Measurements from ENCODE around the gene SMC3.
A peak's percentile ranks its signal among the peaks of the same experiment; 100 is the strongest.

SMC3 gene

DNA sequence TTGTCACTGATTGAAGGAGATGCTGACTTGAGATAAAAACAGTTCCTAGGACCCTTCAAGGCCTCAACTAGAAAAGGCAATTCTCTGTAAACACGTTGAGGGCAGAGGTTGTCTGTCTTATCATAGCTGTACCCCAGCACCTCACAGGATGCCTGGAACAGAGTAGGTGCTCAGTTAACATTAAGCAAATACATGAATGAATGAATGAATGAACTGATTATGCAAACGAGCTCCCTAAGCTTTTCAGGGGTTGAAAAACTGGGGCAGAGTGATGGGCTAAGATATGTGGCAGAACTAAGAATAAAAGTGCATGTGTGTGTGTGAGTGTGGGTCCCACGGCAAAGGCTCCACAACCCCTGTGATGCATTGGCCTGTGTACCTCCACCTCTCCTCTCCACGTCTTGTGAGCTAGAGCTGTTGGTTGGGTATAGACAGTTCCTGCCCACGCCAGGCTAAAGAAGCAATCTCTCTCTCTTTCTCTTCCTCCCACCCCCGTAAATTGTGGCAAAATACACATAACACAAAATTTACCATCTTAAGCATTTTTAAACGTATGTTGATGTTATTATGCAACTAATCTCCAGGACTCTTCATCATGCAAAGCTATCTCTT, 20.9 kb upstream of the SMC3 start:
- no peak for DNase-seq

DNA sequence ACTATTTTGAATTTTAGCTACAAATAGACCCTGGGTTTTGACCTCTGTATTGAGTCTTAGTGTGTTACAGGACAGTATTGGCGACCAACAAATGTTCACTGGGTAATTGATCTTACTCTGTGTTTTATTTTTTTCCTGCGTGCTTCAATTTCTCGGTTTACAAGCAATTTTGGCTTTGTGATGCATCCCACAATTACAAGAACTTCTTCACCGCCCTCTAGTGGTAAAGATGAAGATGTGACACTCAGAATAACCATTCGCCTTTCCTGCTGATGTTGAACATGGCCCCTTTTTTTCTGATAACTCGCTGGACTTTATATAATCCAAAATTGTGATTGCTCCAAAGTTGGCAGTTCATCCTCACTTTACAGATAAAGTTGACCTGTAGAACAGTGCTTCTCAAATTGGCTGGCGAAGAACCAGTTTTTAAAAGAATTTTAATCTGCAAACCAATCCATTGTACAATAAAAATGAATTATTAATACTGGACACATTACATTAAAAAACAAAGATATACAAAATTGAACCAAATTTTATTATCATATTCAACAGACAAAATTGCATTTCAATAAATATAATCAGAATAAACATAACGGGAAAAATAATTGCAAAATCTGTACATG, 20.2 kb upstream of the SMC3 start:
- peak; percentile 29 for DNase-seq

DNA sequence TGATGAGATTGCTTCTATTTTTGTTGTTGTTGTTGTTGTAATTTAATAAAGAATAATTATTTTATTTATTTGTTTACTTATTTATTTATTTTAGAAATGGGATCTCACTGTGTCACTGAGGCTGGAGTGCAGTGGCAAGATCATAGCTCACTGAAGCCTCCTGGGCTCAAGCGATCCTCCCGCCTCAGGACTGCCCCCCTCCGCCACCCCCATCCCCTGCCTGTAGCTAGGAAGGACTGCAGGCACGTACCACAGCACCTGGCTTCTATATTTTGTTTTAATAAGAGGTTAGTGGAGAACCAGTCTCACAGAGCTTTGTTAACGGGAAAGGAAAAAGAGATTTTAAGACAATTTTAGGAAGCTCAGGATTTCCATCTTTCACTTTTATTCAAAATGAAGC, 19.5 kb upstream of the SMC3 start:
- DNase-seq: no peak

DNA sequence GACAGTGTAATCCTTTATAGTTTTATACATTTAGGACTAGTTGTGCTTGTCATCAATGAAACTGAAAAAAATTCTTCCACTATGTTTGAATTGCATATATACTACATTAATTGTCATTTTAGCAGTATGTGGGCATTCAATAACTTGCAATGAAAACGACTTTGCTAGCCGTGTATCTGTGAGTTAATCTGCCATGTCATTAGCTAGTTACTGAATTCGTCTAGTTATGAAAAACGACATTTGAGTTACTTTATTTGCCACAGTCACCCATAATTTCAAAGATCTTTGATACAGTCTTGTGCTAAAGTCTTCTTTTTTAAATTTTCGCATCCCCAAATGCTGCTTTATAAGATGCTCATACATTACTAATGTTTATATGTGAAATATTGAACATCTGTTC, 18.3 kb upstream of the SMC3 start:
- DNase-seq: no peak

DNA sequence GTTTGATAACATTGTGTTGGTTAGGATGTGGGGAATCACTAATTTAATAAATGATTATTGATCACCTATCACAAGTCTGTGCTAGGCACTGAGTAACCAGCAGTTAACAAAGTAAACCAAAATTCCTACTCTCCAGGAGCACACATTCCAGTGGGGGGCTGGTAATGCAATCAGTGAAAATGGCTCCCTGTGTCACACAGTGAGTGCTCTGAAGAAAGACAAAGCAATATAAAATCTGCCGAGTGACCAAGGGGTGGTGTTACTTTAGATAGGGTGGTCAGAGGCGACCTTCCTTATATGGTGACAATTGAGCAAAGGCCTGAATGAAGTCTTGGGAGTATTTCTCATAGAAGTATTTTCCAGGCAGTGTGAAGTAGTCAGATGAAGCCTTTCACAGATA, 13.6 kb upstream of the SMC3 start:
- DNase-seq: no peak

DNA sequence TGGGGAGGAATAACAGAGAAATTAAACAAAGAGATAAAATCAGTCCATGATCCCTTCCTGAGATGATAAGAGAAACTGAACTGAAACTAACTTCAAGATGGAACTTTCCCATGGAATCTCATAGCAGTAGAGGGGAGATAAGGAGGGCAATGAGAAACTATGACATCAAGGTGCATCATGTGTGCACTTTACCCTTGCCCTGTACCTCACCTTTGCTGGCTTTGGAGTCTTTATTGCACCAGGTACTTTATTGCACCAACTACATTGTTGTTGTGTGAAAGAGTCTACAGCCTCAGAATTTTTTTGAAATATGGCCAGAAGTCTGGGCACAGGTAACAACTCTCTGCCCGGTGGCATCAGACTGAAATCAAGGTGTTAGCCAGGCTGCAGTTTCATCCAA, 11.2 kb upstream of the SMC3 start:
- DNase-seq: no peak

DNA sequence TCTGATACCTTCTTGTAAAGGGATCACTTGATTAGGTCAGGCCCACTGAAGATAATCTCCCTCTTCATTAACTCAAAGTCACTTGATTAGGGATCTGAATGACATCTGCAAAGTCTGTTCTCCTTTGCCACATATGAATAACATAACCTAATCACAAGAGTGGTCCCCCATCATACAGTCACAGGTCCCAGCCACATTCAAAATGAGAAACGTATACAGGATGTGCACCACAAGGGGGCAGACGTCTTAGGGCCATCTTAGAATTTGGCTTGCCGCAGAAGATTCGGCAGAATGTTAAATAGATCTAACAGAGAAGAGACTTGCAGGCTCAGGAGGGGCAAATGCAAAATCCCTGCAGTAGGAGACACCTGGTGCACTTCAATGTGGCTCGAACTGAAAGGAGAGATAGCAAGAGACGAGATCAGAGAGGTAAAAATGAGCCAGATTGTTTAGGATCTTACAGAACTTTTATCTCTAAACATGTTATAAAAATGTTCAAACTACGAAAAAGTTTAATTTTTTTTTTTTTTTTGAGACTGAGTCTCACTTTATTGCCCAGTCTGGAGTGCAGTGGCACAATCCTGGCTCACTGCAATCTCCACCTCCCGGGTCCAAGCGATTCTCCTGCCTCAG, 10.4 kb upstream of the SMC3 start:
- DNase-seq: no peak

DNA sequence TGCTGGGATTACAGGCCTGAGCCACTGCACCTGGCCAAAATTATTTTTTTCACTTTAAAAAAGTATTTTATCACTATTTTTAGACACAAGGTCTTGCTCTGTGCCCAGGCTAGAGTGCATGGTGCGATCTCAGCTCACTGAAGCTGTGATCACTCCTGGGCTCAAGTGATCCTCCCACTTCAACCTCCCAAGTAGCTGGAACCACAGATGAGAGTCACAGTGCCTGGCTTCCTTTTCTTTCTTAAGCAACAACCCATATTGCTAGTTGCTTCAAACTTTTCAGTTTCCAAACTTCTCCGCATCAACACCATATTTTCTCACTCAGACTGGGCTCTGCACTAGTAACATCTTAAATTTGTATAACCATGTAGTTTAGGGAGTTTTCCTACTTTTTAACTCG, 9.5 kb upstream of the SMC3 start:
- no peak for DNase-seq

DNA sequence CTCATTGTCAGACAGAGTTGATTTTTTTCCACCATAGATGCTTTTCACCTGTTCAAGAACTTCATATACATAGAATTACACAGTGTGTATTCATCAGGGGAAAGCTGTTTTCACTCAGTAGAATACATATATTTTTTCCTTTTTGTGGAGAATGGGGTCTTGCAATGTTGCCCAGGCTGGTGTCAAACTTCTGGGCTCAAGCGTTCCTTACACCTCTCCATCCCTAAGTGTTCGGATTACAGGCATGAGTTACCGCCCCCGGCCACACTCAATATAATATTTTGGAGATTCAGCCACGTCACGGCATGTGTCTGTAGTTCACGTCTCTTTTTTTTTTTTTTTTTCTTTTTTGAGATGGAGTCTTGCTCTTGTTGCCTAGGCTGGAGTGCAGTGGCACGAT, 7.5 kb upstream of the SMC3 start:
- DNase-seq: no peak

DNA sequence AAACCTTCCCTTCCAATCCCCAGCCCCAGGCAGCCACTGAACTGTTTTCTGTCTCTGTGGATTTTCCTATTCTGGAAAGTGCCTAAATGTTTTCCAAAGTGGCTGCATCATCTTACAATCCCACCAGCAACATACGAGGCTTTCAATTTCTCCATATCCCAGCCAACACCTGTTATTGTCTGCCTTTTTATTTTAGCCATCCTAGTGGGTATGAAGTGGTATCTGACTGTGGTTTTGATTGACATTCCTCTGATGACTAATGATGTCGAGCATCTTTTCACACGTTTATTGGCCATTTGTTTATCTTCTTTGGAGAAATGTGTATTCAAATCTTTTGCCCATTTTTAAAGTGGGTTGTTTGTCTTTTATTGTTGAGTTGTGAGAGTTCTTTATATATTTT, 6.2 kb upstream of the SMC3 start:
- no peak for DNase-seq

DNA sequence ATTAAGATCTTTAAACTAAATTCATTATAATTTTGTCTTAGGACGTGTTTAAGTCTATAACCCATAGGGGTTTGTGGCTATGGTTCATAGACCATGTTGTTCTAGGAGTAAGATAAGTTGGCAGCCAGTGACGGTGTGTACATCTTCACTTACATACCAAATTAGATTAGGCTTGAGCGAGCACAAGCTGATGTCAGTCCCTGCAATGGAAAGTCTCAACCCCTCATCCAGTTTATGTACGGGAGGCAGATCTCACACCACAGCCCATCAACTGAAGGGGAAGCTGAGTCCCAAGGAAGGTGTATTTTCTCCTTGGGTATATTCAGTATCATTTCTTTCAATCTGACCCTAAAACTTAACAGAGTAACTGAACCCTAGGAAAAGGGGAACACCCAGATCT, 5.1 kb upstream of the SMC3 start:
- DNase-seq: no peak

DNA sequence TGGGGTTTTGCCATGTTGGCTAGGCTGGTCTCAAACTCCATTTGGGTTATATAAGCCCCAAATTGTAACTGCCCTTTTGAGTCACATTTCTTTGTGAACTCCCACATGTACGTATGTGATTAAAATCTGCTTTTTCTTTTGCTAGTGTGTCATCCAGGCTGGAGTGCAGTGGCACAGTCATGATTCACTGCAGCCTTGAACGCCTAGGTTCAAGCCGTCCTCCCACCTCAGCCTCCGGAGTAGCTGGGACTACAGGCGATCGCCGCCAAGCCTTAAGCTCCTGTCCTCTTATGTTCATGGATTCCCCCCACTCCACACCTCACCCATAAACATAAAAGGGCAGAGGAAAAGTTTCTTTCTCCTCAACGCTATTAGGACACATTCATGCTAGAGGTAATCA, 4.4 kb upstream of the SMC3 start:
- DNase-seq: no peak

DNA sequence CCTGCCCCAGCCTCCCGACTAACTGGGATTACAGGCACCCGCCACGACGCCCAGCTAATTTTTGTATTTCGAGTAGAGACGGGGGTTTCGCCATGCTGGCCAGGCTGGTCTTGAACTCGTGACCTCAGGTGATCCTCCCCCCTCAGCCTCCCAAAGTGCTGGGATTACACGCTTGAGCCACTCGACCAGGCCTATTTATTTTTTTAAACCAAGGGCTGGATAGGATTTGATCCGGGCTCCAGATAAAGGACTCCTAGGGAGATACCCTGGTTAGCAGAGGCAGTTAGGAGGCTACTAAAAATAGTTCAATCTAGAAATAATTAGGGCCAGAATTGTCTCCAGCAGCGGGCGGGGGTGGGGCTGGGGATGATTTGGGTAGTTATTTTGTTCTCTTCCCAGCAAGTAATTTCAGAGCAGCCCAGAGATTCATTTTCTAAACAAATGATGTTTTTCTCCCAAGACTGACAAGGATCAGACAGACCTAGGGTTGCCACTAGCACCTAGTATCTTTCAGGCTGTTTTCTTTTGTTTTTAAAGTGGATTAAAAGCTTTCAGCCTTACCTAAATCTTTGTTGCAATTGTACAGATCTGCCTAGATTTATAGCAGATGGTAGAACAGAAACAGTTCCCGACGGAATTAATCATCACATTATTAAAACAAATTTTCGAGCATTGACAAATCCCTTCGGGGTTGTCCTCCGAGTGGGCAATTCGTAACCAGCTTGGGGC, 859 bp upstream of the SMC3 start:
- no peak for DNase-seq

DNA sequence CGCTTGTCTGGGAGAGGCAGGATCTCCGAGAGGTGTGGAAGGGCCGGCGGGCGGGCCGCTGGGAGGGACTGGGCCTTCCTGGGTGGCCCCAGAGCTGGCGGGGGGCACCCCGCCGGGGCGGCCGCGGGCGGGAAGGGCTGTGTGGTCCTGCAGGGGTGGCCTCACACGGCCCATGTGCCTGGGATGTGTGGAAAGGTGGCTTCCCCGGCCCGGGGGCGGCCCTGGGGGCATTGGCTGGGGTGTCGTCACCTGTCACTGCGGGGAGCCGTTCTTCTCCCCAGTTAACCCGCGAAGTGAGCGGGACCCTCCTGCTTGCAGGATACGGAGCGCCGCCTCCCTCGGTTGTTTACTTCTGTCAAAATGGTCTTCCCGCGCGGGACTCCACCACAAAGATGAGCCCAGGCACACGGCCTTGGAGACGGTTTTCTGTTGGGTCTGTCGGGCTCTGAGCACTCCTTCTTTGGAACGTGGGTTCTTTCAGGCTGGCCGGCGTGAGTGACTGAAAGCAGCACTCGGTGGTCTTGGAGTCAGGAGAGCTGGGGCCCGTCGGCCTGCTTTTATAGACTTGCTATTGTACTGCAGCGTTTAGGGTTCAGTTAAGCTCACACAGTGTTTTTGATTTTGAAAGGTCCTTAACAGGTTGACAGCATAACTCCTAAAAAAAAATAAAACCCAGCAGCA, 700 bp downstream of the SMC3 start:
- DNase-seq: no peak

DNA sequence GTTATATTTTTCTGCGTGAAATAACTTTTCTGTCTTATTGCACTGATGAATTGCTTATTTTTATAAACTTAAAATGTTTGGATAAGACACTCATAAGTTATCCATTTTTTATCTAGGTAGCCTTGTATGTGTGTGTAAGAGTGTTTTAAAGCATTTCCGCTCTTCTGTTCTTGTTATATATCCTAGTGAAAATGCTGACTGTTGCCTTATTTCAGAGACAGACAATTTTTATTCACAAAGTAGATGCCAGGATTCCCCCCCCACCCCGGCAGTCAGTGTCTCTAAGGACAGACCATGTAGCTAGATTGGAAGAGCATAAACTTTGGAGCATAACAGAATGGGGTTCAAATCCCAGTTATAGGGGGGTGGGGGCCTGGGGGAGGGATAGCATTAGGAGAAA, 1.6 kb downstream of the SMC3 start:
- no peak for DNase-seq

DNA sequence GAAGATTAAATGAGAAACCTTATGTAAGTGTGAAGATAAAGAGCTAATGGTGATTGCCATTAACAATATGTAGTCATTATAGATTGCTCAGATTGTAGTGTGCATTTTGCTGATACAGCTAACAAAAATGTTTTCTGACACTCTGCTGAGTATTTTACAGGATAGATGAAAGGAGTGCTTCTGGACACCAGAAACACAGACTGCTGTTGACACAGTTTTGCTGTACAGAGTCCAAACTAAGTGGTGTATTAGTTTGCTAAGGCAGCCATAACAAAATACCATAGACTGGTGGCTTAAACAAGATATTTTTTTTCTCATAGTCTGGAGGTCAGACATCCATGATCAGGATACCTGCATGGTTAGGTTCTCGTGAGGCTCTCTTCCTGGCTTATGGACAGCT, 2.2 kb downstream of the SMC3 start:
- DNase-seq: no peak

DNA sequence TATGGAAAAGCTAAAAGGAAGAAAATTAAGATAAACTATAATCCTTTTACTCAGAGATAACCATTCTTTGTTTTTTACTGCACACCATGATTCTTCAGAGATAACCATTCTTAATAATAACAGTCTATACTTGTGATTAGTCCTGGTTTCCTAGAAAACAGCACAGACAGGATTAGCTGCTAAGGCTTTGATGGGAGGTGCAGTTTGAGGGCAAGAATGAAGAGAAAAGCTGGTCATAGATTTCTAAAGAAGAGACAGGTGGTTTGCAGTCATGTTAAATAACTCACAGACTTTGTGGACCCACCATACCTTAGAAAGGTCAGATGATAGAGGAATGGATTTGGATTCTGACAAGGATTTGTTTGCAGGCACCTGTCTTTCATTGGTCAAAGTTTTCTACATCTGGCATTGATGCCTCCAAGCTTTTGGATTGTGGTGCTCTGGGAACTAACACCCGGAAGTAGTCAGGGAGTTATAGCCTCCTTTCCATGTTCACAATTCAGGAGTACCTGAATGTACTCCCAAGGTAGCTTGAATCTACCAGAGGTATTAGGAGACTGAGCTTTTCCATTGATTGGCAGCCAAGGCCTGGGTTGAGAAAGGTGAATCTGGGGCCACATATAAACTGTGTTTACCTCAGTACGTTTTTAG, 3.7 kb downstream of the SMC3 start:
- DNase-seq: no peak

DNA sequence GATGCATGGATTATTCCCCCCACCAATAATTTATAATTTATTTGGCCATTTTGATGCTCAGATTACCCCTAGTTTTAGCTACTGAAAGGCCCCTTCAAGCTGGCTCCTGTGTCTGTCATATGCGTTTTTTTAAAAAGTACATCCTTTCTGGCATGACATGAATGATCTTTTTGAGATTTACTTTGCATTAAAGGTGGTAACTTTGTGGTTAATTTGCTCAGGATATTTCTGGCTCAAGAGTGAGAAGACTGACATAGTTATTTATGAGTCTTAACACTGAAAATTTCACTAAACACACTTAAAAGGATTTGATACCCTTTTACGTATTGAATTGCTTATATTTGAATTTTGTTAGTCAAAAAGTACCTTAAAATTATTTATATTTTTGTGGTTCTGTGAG, 5.4 kb downstream of the SMC3 start:
- no peak for DNase-seq

DNA sequence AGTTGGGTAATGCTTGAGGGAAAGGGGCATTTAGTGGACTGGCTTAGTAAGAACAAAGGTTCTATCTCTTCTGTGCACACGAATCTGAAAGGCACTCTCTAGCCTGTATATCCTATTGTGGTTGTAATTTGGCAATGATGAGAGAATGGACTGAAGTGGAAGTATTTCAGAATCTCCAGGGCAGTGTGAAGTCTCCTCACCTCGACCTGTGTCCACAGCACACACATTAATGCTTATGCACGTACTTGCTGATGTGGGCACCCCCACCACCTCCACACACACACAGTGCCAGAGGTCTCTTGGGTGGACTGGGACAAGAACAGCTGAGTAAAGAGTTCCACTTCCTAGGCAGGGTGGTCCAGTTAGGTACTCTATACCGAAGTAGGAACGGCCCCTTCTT, 6.9 kb downstream of the SMC3 start:
- no peak for DNase-seq

DNA sequence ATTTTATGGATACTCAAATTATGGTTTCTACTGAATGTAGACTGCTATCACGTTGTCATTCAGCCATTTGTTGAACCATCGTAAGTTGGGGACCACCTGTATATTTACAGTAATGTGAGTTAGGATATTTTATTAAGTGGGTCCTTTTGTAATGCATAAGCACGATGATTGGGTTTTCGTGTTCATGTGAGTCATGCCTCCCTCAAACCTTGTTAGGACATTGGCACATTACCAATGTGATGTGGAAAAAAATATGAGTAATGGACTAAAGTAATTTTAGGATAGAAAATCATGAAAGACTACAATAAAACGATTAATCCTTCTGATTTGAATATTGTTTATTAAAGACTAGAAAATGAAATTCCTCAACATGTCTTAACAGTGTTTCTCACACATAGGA, 8.7 kb downstream of the SMC3 start:
- no peak for DNase-seq

DNA sequence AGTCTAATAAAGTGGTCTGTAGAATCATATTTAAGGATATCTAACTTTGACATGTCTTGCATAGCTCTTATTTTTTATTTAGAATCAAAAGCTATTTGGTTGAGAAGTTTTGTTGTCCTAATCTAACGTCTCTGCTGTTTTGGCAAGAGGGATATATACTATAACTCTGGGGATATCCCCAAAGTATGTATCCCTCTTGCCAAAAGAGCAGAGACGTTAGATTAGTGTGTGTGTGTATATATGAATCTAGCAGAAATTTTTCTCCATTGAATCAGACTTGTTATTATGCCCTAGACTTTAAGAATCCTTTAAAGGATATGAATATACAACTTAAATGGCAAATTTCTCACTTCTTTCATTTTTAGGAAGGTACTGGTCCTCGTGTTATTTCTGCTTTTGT, 9.6 kb downstream of the SMC3 start:
- no peak for DNase-seq

DNA sequence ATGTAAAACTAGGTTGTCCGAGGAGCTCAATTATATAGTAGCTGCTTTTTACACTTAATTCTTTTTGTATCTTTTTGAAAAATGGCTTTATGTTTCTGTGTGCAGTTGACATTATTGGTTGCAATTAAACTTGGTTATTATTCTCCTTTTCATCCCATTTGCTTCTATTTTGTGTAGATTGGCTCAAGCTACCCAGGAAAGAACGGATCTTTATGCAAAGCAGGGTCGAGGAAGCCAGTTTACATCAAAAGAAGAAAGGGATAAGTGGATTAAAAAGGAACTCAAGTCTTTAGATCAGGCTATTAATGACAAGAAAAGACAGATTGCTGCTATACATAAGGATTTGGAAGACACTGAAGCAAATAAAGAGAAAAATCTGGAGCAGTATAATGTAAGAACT, 16.5 kb downstream of the SMC3 start:
- no peak for DNase-seq

DNA sequence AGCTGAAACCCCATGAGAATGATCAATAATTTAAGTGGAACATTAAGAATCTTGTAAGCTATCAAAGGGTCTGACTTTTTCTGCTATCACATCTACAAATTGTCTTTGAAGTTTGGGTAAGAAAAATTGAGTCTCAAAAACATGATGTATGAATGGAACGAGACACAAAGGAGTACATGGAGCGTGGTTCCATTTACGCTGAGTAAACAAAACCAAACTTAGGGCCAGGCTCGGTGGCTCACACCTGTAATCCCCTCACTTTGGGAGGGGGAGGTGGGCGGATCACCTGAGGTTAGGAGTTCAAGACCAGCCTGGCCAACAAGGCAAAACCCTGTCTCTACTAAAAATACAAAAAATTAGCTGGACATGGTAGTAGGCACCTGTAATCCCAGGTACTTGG, 24.3 kb downstream of the SMC3 start:
- no peak for DNase-seq

Data from NCI-H1436 treated with DMSO at 0.1 percent for 48 hours (cell line).